HG03558 (cell line): ENCODE measurements around the gene DGKB.

Source experiments
- ATAC-seq: cut with Tn5 transposase; IDR thresholded peaks from one replicate; pipeline ENCODE4 v1.9.1; 2021; ENCODE audit warnings: moderate number of reproducible peaks; ENCODE audit not compliant: unreplicated experiment; ENCODE audit errors: extremely low read depth

The DGKB gene

GRCh38 chr7:14902589-14903067 is at the start of gene DGKB:
Gene DGKB (minus strand): TSS chr7:14902751.
- no peak for ATAC-seq

GRCh38 chr7:14950013-14950412 is 47.5 kb upstream of the DGKB start:
- ATAC-seq = no peak

- no peak for ATAC-seq
Measured at GRCh38 chr7:14938181-14938580, 35.6 kb upstream of the DGKB start.

- ATAC-seq = no peak
Measured at GRCh38 chr7:14937581-14937980, 35.0 kb upstream of the DGKB start.

GRCh38 chr7:14936554-14936953 is 34.0 kb upstream of the DGKB start:
- ATAC-seq = no peak

- no peak for ATAC-seq
Measured at GRCh38 chr7:14934839-14935238, 32.3 kb upstream of the DGKB start.

GRCh38 chr7:14931511-14932215 is 29.1 kb upstream of the DGKB start:
- no peak for ATAC-seq

- no peak for ATAC-seq
Measured at GRCh38 chr7:14924398-14924797, 21.8 kb upstream of the DGKB start.

- ATAC-seq = no peak
Measured at GRCh38 chr7:14911077-14911476, 8.5 kb upstream of the DGKB start.

- ATAC-seq = no peak
Measured at GRCh38 chr7:14908697-14909096, 6.1 kb upstream of the DGKB start.

- no peak for ATAC-seq
Measured at GRCh38 chr7:14905764-14906163, 3.2 kb upstream of the DGKB start.

- ATAC-seq = no peak
Measured at GRCh38 chr7:14900051-14900450, 2.5 kb downstream of the DGKB start.

- ATAC-seq = no peak
Measured at GRCh38 chr7:14899030-14899429, 3.5 kb downstream of the DGKB start.

GRCh38 chr7:14896461-14896860 is 6.1 kb downstream of the DGKB start:
- ATAC-seq = no peak

- ATAC-seq = no peak
Measured at GRCh38 chr7:14894826-14895225, 7.7 kb downstream of the DGKB start.

- no peak for ATAC-seq
Measured at GRCh38 chr7:14892961-14893360, 9.6 kb downstream of the DGKB start.

GRCh38 chr7:14891289-14891688 is 11.3 kb downstream of the DGKB start:
- no peak for ATAC-seq

GRCh38 chr7:14888962-14889361 is 13.6 kb downstream of the DGKB start:
- ATAC-seq = no peak

GRCh38 chr7:14886533-14886932 is 16.0 kb downstream of the DGKB start:
- ATAC-seq = no peak

- no peak for ATAC-seq
Measured at GRCh38 chr7:14875941-14876587, 26.5 kb downstream of the DGKB start.

- ATAC-seq = no peak
Measured at GRCh38 chr7:14871880-14872279, 30.7 kb downstream of the DGKB start.

GRCh38 chr7:14870394-14870793 is 32.2 kb downstream of the DGKB start:
- ATAC-seq = no peak
